ENCODE results near the gene TMCC3. TPM values are rescaled to one million over a fixed set of nuclear protein-coding genes. Genes with fewer than 3 reads are reported as not detected.

Gene TMCC3, protein sequence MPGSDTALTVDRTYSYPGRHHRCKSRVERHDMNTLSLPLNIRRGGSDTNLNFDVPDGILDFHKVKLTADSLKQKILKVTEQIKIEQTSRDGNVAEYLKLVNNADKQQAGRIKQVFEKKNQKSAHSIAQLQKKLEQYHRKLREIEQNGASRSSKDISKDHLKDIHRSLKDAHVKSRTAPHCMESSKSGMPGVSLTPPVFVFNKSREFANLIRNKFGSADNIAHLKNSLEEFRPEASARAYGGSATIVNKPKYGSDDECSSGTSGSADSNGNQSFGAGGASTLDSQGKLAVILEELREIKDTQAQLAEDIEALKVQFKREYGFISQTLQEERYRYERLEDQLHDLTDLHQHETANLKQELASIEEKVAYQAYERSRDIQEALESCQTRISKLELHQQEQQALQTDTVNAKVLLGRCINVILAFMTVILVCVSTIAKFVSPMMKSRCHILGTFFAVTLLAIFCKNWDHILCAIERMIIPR
- 0.20 and 0.53 TPM in 2 replicates for total RNA-seq

DNA sequence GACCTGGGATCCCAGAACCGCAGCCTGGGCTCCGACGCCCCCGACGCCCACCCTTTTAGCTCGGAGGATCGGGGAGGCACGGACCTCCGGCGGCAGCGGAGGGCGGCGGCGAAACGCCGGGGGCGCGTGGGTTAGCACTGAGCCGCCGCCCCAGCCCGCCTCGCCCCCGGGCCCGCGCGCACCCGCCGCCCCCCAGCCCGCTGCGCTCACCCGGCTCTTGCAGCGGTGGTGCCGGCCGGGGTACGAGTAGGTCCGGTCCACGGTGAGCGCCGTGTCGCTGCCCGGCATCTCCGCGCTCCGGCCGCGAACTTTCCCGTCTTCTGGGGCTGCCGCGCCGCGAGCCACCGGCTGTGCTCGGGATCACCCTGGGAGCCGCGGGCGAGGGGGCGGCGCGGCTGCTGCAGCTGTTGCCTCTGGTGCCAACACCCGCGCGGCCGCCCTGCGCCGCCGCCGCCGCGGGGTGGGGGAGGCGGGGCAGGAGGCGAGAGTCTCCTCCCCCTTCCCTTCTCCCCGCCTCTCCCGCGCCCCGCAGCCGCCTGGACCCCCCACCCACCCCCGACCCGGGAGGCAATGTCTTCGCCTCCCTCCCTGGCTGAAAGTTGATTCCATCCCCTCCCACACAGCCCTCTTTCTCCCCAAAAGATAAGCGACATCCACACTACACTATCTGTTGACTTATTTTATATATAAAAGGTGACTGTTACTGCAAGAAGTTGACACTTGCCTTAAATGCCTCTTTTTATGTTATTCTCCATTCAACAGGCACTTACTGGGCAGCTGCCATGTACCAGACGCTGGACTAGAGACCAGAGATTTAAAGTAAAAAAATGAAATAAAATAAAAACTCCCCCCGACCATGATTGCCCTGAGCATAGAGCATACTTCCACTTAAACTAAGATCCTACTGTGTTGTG, at the start of gene TMCC3:
TSS of gene TMCC3 (minus strand) at position 415 of the 914 bp plus-strand sequence. CDS start at position 288, 127 bp downstream.

Other genes starting within 250 kb of the TMCC3 start
- gene CEP83, start 190.7 kb downstream of the TMCC3 start, total RNA-seq: 6.2 and 7.0 TPM in 2 replicates

Data from smooth muscle cell of the pulmonary artery (primary cell).